Measurements from ENCODE around the gene GIN1.
A peak's percentile ranks its signal among the peaks of the same experiment; 100 is the strongest.
"Not testable (repeated sequence)": the region's sequence is repeated elsewhere in the genome, so short reads cannot be mapped to it uniquely, and the experiment has no call there.

The GIN1 gene, protein sequence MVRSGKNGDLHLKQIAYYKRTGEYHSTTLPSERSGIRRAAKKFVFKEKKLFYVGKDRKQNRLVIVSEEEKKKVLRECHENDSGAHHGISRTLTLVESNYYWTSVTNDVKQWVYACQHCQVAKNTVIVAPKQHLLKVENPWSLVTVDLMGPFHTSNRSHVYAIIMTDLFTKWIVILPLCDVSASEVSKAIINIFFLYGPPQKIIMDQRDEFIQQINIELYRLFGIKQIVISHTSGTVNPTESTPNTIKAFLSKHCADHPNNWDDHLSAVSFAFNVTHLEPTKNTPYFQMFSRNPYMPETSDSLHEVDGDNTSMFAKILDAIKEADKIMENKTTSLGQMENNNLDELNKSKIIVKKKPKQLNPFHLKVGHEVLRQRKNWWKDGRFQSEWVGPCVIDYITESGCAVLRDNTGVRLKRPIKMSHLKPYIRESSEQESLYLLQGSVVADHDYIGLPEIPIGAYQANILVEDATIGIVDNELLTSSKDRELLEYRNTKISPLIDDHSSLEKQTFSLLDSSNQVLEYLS

DNA sequence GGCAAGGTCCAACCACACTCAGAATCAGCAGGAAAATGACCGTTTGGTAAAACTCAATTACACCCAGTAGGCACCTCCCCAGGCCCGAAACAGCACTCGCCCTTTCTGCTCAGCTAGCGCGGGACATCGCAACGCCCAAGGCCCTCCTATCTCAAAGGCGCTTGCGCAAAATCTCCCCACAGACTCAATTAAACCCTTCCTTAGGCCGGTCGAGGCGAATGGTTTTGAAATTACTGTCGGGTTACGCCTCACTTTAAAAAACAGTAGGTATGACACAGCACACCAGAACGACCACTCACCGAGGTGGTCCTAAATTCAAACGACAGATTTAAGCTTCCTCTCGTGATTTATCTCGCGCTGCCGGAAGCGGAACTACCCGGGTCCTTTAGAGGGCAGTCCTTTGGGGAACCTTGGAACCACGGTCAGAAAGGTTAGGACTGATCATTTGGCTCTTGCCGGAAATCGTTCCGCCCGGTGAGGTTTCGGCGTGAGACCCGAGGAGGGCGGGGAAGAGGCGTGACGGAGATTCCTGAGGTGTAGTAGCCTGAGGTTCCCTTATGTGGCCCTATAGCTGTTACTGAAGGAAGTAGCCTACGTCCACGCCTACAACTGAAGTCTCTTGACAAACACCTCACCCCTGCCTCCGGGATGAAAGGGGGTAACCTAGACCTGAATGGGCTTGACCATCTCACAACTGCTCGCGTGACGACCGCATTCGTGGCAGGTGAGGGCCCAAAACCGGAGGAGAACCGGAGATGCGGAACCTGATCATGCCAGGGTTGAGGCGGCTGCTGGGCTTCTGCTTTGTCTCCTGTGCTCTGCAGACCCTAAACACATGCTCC is at the start of gene GIN1, which contains the start of gene PPIP5K2:
GIN1 (minus strand) TSS at position 374 of the 842 bp plus-strand sequence. CDS start 11,431 bp downstream, outside the sequence.
PPIP5K2 (plus strand) TSS at position 537 of the 842 bp plus-strand sequence. CDS start 9,289 bp downstream, outside the sequence.
- peak; percentile 85 to 86 for DNase-seq

DNA sequence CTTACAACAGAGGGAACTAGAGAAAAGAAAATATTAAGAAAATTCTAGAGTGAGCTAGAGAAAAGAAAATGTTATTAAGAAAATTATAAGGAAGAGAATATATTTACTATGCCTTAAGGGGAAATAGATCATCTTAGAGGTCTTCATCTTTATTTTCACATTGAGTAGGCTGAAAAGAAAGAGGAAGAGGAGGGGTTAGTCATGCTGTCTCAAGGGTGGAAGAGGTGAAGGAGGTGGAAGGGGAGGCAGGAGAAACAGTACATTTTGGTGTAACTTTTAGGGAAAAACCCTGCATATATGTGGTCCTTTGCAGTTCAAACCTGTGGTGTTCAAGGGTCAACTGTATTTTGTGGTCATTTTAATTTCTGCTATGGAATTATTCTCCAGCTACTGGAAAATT is 46.8 kb upstream of the GIN1 start:
- DNase-seq, result no peak

DNA sequence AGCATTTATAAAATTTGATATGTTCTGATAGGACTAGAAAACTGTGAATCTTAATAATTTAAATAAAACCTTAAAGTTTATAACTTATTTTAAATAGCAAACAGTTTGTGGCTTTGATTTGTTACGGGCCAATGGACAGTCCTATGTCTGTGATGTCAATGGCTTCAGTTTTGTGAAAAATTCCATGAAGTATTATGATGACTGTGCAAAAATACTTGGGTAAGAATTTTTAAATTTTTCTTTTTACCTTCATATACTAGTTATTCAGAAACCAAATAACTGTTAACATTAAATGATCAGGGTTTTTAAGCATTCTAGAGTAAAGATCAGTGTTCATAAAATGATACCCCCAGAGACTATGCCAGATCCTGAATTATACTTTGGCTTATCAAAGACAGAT is 31.2 kb upstream of the GIN1 start:
- DNase-seq, result no peak

DNA sequence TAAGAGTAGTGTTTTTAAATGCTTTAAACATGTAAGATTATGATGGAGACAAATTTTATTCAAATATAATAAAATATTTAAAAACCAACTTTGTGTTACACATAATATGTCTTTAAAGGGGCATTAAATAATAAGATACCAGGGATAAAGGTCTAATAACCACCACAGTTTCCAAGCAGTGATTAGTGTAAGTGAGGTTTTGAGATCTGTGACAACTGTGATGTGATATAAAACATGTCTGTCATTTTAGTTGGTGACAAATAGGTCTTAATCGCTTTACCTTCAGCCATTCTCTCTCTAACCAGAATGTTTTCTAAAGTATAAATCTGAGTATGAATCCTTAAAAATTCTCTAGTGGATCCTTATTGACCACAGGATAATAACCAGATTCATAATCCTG is 28.3 kb upstream of the GIN1 start:
- no peak for DNase-seq

DNA sequence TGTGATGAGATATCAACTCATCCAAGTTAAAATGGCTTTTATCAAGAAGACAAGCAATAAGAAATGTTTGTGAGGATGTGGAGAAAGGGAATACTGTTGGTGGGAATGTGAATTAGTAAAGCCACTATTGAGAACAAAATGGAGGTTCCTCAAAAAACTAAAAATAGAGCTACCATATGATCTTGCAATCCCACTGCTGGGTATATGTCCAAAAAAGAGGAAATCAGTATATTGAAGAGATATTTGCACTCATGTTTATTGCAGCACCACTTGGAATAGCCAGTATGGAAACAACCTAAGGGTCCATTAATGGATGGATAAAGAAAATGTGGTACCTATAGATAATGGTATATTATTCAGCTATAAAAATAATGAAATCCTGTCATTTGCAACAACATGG is 25.3 kb upstream of the GIN1 start:
- DNase-seq, result no peak

DNA sequence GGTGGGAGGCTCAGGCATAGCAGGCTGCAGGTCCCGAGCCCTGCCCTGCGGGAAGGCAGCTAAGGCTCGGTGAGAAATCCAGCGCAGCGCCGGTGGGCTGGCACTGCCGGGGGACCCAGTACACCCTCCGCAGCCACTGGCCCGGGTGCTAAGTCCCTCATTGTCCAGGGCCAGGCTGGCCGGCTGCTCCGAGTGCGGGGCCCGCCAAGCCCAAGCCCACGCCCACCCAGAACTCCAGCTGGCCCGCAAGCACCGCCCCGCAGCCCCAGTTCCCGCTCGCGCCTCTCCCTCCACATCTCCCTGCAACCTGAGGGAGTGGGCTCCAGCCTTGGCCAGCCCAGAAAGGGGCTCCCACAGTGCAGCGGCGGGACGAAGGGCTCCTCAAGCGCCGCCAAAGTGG is 22.2 kb upstream of the GIN1 start:
- DNase-seq, result not testable (repeated sequence)

DNA sequence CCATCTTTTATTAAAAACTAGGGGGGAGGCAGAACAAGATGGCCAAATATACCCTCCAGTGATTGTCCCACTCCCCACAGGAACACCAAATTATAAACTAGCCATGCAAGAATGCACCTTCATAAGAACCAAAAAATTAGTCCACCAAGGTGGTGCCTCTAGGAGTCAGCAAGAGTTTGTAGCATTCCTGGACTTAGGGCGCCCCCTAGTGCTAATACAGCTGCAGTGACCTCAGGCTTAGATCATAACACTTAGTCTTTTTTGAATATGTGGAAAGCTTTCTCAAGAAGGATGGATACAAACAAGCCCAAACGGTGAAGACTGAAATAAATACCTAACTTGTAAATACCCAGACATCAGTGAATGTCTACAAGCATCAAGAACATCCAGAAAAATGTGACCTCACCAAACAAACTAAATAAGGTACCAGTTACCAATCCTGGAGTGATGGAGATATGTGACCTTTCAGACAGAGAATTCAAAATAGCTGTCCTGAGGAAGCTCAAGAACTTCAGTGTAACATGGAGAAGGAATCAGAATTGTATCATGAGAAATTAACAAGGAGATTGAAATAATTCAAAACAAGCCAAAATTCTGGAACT is 19.4 kb upstream of the GIN1 start:
- peak; percentile 0 to 19 for DNase-seq

DNA sequence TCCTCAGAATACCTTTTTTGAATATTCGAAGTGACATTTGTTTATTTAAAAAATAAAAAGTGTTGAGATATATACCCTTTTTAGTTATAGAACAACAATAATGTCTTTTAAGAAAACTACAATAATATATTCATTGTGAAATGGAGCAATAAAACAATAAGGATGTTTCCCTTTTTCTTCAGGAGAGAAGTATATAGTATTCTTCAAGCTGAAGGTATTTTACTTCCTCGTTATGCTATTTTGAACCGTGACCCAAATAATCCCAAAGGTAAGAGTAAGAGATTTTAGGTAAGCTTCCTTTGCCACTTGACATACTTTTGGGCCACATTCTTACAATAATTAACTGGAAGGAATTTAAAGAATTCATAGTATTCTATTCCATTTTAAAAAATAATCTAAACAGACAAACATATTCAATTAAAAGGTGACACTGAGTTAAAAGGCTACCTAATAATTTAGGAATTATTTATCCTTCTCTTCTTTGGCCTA is 18.3 kb upstream of the GIN1 start:
- no peak for DNase-seq

DNA sequence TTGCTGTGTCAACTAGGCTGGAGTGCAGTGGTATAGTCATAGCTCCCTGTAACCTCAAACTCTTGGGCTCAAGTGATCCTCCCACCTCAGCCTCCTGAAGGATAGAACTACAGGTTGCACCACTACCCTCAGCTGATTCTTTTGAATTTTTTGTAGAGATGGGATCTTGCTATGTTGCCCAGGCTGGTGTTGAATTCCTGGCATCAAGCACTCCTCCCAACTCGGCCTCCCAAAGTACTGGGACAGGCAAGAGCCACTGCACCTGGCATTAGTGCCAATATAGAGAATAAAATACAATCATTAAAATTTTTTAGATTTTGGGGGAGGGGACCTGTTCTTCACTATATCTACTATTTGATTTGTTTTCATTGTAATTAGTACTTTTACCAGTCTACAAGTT is 15.5 kb upstream of the GIN1 start:
- DNase-seq, result no peak

DNA sequence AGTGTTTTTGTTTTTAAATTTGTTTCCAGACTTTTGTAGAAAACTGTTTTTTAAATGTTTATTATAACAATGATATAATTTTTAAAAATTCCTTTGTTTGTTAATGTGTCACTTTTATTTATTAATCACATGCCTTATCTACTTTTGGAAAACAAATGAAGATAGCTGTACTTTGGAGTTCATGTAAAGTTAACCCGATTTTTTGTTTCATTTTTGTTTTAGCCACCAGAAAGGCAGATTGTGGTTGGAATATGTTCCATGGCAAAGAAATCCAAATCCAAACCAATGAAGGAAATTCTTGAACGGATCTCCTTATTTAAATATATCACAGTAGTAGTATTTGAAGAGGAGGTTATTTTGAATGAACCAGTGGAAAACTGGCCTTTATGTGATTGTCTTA is 13.3 kb upstream of the GIN1 start:
- no peak for DNase-seq

DNA sequence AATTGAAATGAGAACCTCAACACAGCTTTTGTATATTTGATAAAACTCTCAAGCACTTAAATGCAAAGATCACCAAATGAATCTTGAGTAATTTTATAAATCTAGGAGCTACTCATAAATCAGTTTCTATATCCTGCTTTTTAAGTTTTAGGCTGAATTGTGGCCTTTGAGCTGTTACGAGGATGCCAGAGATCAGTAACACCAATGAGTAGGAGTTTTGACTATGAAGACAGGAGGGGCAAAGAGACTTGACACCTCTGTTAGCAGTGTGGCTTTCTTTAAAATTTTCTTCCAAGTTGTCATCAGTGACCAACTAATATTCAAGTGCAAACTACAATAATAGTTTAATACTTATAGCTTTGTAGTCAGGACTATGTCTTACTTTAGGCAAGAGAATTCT is 12.7 kb upstream of the GIN1 start:
- DNase-seq, result no peak

DNA sequence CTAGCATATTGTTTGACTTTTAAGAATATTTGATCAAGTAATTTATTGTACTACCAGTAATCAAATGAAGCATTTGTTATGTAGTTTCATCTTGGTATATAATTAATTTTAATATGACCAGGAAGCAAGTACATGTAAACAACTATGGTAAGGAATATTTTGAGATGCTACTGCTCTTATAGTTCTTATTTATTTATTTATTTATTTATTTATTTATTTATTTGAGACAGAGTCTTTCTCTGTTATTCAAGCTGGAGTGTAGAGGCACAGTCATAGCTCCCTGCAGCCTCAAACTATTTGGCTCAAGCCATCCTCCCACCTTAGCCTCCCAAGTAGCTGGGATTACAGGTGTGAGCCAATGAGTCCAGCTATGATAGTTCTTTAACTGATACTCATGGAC is 8.3 kb upstream of the GIN1 start:
- DNase-seq, result no peak

DNA sequence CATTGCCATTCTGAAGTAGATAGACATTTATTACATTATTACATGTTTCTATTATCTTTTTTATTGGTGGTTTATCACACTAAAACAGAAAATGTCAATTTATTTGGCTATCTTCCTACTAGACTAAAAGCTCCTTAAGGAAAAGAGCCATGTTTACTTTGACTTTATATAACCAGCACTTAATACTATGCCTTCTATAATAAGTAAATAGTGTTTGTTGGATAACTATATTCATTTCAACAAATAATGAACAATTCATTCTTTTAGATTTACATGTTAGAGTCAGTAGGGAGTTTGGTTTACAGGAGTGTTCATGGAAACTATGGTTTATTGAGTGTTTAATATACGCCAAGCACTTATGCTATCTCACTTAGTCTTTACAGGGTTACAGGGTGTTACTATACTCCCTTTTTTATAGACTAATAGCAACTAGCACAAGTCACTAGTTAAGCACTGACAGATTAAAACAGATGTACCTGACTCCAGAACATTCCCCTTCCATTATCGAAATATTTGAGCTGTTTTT is 7.4 kb upstream of the GIN1 start:
- DNase-seq, result no peak

DNA sequence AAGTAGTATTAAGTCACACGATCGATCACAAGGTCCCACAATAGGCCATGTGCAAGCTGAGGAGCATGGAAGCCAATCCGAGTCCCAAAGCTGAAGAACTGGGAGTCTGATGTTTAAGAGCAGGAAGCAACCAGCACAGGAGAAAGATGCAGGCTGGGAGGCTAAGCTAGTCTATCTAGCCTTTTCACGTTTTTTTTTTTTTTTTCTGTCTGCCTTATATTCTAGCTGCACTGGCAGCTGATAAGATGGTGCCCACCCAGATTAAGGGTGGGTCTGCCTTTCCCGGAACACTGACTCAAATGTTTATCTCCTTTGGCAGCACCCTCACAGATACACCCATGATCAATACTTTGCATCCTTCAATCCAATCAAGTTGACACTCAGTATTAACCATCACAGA is 6.6 kb upstream of the GIN1 start:
- DNase-seq, result no peak

DNA sequence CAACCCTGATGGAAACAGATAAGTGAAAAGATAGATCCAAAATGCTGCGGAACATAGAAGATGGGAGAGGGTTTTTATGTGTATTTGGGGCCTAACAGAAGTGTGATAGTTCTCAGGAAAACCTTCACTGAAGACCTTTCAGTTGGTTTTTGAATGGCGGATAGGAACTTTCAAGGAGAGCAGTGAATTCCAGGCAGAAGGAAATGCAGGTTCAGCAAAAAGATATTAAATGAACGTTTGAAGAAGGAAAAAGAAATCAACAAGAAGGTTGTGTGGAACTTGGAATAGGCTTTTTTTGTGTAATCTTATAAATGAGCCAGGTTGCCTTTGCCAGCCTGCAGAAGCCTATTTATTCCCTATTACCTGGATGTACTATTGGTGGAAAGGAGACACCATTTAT is 2.3 kb upstream of the GIN1 start:
- DNase-seq, result no peak

DNA sequence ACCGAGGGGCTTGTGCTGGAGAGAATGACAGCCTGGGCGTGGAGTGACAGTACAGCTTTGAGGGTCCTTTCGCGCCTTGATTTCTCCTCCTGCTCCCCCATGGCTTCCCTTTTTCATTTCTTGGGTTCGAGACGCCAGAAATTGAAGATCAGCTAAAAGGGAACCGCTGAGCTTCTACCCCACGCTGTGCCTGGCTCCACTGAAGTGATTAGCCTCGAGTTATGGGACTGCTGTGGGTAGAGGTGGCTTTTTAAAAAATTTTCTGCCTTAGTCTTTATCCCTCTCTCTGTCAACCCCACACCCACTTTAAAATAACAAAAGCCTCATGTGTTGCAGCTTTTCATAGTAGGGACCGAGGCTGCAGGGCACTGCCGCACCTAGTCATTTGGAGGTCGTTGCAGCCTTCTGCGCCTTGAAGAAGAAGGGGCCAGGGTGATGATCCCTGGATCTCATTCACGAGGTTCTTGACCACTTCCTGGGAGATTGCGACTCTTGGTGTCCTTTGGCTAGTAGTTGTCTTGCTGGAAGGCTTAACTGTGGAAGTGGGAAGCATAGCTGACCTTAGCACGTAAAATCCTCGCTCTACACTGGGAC is 766 bp upstream of the GIN1 start:
- DNase-seq, result no peak

DNA sequence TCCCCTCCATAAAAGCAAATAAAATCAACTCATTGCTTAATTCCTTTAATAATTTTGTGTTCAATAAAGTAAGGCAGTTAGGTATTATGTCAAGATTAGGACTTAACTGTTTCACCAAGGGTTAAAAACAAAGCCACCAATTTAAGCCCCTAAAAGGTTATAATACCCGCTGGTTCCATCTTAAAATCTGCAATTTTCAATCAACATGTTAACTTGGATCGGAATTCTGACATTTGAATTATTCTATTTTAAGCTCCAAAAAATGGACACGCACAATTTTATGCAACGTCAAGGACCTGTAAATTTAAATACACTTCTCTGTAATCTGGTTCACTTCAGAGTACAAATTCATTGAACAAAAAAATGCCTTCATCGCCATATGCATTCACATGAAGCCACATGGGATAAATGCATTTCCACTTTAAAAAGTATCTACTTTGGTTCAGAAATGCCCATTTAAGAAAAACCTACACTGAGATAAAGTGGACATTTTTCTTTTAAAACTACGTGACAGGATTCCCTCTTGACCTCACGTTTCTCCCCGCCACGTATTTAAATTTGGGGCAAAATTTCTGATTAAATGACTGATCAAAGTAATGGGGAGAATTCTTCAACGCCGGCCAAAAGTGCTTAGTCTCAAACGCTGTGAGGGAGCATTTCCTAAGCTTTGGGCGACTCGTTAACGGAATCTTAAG is 721 bp downstream of the GIN1 start:
- DNase-seq, result no peak

DNA sequence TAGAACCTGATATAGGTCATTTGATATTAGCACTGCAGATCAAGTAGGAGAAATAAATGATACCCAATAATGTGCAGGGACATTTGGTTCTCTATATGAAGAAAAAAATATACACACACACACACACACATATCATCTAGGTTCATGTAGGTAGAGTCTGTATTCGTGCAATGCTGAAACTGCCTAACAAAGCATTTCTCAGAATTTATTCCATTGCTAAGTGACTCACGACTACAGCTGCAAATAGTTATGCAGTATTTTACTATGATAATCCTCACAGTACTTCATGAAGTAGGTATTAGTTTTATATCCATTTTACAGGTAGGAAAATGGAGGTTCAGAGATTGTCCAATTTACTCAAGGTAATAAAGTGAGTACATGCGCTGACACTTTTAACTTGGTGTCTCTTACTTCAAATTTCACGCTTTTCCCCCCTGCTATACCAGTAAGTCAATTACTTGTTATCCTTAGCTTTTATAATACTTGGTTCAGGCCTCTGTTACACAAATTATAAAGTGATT is 2.4 kb downstream of the GIN1 start:
- DNase-seq, result no peak

DNA sequence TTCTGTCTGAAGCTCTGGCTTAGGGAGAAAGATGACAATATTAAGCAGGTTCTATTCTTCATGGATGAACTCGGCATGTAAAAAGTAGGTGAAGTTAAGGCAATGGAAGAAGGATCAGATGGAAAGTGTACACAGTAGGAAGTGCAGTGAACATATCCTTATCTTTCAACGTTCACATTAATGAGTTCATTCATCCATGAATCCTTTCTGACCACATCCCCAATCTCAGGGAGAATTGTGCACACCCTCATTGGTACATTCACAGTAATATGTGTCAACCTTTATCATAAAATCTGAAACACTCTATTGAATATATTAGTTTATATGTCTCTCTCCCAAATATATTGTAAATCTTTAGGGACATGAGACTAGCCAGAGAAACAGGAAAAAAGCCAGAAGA is 5.5 kb downstream of the GIN1 start:
- no peak for DNase-seq

DNA sequence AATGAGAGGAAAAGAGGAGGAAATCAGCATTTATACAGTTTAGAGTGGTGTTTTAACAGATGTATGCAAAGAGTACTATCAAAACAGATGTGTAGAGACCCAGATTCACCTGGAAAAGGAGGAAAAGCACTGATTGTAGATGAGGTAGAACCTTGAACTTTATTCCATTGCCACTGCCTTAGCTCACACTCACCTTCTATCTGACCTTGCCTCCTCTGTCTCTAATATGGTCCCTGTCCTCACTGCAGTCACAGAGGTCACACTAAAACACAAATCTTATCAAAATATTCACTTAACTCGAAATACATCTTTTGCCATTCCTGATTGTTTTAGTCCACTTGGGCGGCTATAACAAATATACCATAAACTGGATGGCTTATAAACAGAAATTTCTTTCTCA is 7.0 kb downstream of the GIN1 start:
- DNase-seq, result no peak

DNA sequence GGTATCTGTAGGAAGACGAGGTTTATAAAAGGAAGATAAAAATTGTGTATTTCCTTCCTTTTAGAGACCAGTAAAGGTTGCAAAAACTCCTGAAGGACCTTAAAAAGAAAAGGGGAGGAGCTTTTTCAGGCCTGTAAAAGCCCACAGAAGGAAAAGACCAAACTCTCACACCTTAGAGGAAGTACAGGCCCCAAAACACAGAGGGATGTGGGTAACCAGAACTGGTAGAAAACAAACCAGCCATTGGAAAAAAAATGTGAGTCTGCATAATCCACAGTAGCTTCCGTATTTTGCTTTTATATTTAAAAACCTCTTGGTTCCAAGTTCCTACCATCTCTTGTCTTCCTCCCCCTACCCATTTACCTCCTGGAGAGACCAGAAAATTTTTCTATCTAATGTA is 8.5 kb downstream of the GIN1 start:
- no peak for DNase-seq

DNA sequence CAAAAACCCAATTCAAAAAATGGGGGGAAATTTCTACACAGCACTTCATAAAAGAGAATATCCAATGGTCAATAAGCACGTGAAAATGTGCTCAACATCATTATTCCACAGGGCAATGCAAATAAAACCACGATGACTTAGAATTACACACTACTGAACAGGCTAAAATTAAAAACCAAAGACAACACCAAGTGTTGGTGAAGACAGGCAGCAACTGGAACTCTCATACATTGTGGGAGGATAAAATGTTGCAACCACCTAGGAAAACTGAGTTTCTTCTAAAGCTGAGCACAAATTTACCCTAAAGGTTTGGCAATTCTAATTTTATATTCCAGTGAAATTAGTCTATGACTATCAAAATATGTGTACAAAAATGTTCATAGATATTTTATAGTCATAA is 9.5 kb downstream of the GIN1 start:
- no peak for DNase-seq
